Smooth muscle cell of the umbilical artery (primary cell): Measurements from ENCODE around the gene KNG1. TPM values are rescaled to one million over a fixed set of nuclear protein-coding genes. Genes with fewer than 3 reads are reported as not detected.

Experiments used
- total RNA-seq: library from RNA; depleted of rRNA; stranded (reverse); fragments of >200 nt; gene quantifications from 2 replicates; pipeline ENCODE4 v1.2.3, GENCODE V29; 2014

KNG1 gene
- not detected in 2 replicates for total RNA-seq

GRCh38 chr3:186717039-186717457, at the start of gene KNG1:
Gene KNG1 (plus strand): TSS chr3:186717359. CDS start chr3:186717543, 184 bp downstream.

GRCh38 chr3:186783058-186783730, 66.0 kb downstream of the KNG1 start, which contains the start of gene EIF4A2:
Gene EIF4A2 (plus strand): TSS chr3:186783577. CDS start chr3:186783611, 34 bp downstream.

Other genes starting within 250 kb of the KNG1 start
- gene CRYGS, start 173.0 kb upstream of the KNG1 start, total RNA-seq, result 1.4 and 2.4 TPM in 2 replicates
- gene TBCCD1, start 150.0 kb upstream of the KNG1 start, total RNA-seq, result 12.6 and 14.6 TPM in 2 replicates
- gene DNAJB11, start 146.6 kb upstream of the KNG1 start, total RNA-seq, result 102 and 125 TPM in 2 replicates
- gene AHSG, start 104.3 kb upstream of the KNG1 start, total RNA-seq, result under 0.01 and 0.09 TPM in 2 replicates
- not detected in 2 replicates for gene FETUB, start 77.0 kb upstream of the KNG1 start, total RNA-seq
- not detected in 2 replicates for gene HRG, start 51.3 kb upstream of the KNG1 start, total RNA-seq
- gene EIF4A2, start 66.2 kb downstream of the KNG1 start, total RNA-seq, result 938 and 1,581 TPM in 2 replicates
- 16.0 and 23.0 TPM in 2 replicates for gene RFC4, start 89.1 kb downstream of the KNG1 start, total RNA-seq
- gene ADIPOQ, start 125.4 kb downstream of the KNG1 start, total RNA-seq, result not detected in 2 replicates
- gene ST6GAL1, start 213.2 kb downstream of the KNG1 start, total RNA-seq, result 10.7 and 17.1 TPM in 2 replicates